Esophagus muscularis mucosa (tissue), 4 donors: Measurements from ENCODE around the gene FITM1.

Experiments
- CTCF ChIP-seq, 3 experiments: fragments of 200-600 bp in 2 of 3; fragments of 450-650 bp in 1 of 3; sonication (generic) in 2 of 3; IDR thresholded peaks; one replicate each; pipeline ENCODE4 v1.5.1; 2017 to 2019; ENCODE audit warnings: antibody characterized with exemption in 3 of 3, mild to moderate bottlenecking in 2 of 3, moderate library complexity in 1 of 3
- EP300 ChIP-seq: sonication (generic); formaldehyde crosslinking; IDR thresholded peaks from one replicate; pipeline ENCODE4 v1.6.1; 2017; ENCODE audit warnings: antibody characterized with exemption
- POLR2AphosphoS5 ChIP-seq, 2 donors: sonication (generic); formaldehyde crosslinking; IDR thresholded peaks; one replicate each; pipeline ENCODE4 v1.6.1; 2017; ENCODE audit warnings: antibody characterized with exemption in 2 of 2

GRCh38 chr14:24081739-24082211 is 48.7 kb upstream of the FITM1 start:
- TF ChIP-seq CTCF (IDR thresholded peaks at IDR 0.05) (no peak), EP300 (no peak), POLR2AphosphoS5 (IDR thresholded peaks at IDR 0.05) (no peak)
